GM20000 (cell line): ENCODE data around the gene FAM153A.
"Not testable (repeated sequence)": the region's sequence is repeated elsewhere in the genome, so short reads cannot be mapped to it uniquely, and the experiment has no call there.

ENCODE experiments used
- DNase-seq: peaks from one replicate; pipeline ENCODE4 v3.0.0; 2012; ENCODE audit warnings: low spot score

Gene FAM153A

GRCh38 chr5:177724858-177725257 is 57.8 kb downstream of the FAM153A start:
- not testable (repeated sequence) for DNase-seq

- not testable (repeated sequence) for DNase-seq
Measured at GRCh38 chr5:177723831-177724485, 58.7 kb downstream of the FAM153A start.

- not testable (repeated sequence) for DNase-seq
Measured at GRCh38 chr5:177722829-177723228, 59.9 kb downstream of the FAM153A start.

GRCh38 chr5:177719989-177720388 is 62.7 kb downstream of the FAM153A start:
- not testable (repeated sequence) for DNase-seq

- not testable (repeated sequence) for DNase-seq
Measured at GRCh38 chr5:177715423-177715822, 67.3 kb downstream of the FAM153A start.

GRCh38 chr5:177696100-177696499 is 86.6 kb downstream of the FAM153A start:
- not testable (repeated sequence) for DNase-seq

- DNase-seq, result not testable (repeated sequence)
Measured at GRCh38 chr5:177695356-177695930, 87.3 kb downstream of the FAM153A start.

- not testable (repeated sequence) for DNase-seq
Measured at GRCh38 chr5:177694518-177694835, 88.2 kb downstream of the FAM153A start.

GRCh38 chr5:177693671-177694517 is 88.8 kb downstream of the FAM153A start:
- DNase-seq, result not testable (repeated sequence)

- DNase-seq, result not testable (repeated sequence)
Measured at GRCh38 chr5:177692969-177693368, 89.7 kb downstream of the FAM153A start.

- DNase-seq, result not testable (repeated sequence)
Measured at GRCh38 chr5:177692507-177692906, 90.2 kb downstream of the FAM153A start.

GRCh38 chr5:177689011-177689610 is 93.6 kb downstream of the FAM153A start:
- not testable (repeated sequence) for DNase-seq

- DNase-seq, result not testable (repeated sequence)
Measured at GRCh38 chr5:177688091-177688490, 94.6 kb downstream of the FAM153A start.

GRCh38 chr5:177681920-177682319 is 100.8 kb downstream of the FAM153A start:
- not testable (repeated sequence) for DNase-seq
